ENCODE data around the gene ST7.

GRCh38 chr7:116950889-116951351 lies 2.4 kb upstream of the ST7 start:
- TF ChIP-seq CTCF (IDR thresholded peaks at IDR 0.05), result no peak
- no peak for TF ChIP-seq POLR2A (IDR thresholded peaks at IDR 0.05)
- TF ChIP-seq EP300 (IDR thresholded peaks at IDR 0.05), result no peak

Data from tibial nerve (tissue), 4 donors.